SK-MEL-5 (cell line): Measurements from ENCODE around the gene SETBP1. TPM values are rescaled to one million over a fixed set of nuclear protein-coding genes. Genes with fewer than 3 reads are reported as not detected.

Experiments
- DNase-seq: peaks from one replicate; pipeline ENCODE4 v3.0.0-alpha.2; 2016; ENCODE audit warnings: low read depth, low spot score
- in situ Hi-C: cut with HindIII; loops from 2 replicates; pipeline ENCODE4 v1.10.0; 2016; ENCODE audit warnings: low sequenced_read_pairs, high pct_unique_total_duplicates, low pct_unique_long_range_greater_than_20kb
- total RNA-seq: library from RNA; depleted of rRNA; stranded (reverse); fragments of >200 nt; shearing (Covaris generic); gene quantifications from 2 replicates; pipeline ENCODE4 v1.2.3, GENCODE V29; 2014

SETBP1 gene
- total RNA-seq, 1 experiment from 2014 or later = 2.3 TPM

DNA sequence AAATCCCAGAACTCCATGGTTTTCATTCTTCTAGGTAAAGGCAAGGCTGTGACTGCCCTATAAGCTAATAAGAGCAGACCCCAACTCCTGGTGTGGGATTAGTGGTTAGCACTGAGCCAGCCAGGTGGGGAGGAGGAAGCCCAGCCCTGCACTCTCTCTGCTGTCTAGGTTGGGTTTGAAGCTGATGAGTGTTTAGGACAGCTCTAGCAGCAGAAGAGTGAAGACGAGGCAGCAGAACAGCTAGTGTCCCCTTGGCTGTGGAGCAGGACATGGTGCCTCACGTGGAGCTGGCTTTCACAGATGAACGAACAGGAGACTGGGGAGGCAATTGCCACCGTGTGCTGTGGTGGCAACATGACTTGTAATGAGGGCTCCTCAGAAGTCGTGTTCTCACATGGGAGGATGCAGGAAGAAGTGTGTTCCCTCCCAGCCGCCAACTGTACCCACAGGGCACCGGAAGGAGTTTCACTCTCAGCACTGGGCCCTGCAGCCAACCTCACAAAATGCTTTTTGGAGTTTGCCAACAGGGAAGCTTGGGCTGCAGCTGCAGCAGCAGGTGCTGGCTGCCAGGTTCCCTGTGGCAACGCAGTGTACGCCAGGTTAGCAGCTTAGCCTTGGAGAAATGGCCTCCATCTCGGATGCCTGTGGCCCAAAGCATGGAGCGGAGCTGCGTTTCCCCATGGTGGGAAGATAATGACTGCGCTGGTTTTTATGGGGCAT lies 328.2 kb downstream of the SETBP1 start:
- in situ Hi-C loops = no loop called here
- DNase-seq = no peak

DNA sequence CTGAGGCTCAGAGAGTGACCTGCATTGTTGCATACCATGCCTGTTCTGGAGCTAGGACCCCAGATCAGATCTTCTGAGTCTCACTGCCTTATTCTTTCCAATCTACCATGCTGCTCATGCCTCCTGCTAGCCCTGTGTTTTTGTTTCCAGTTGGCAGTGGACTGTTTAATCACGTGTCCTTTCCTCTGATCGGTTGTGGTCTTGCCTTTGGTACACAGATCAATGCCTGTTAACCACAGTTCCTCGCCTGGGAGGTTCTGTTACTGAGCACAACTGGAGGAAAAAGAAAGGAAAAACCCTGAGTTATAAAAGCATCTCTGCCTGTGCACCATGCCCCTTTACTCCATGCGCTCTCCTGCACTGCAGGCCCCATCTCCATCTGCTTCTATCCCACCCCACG lies 329.1 kb downstream of the SETBP1 start:
- no peak for DNase-seq
- in situ Hi-C loops = no loop called here

DNA sequence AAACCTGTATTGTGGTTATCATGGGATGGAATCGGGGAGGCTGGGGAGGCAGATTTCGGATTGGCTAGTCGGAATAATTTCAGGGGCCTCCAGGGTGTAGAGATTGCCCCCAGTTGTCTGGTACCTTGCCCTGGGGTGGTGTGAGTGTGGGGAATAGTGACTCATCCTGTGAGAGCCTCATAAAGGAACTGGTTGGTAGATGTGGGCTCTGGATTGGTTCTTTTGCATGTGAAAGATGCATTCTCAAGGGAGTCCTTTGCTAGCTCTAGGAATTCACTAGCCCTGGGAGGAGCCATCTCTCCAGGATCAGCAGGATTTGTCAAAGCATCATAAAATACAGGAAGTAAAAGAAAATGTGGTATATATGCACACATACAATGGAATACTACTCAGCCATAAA lies 331.6 kb downstream of the SETBP1 start:
- no peak for DNase-seq
- in situ Hi-C loops = no loop called here

DNA sequence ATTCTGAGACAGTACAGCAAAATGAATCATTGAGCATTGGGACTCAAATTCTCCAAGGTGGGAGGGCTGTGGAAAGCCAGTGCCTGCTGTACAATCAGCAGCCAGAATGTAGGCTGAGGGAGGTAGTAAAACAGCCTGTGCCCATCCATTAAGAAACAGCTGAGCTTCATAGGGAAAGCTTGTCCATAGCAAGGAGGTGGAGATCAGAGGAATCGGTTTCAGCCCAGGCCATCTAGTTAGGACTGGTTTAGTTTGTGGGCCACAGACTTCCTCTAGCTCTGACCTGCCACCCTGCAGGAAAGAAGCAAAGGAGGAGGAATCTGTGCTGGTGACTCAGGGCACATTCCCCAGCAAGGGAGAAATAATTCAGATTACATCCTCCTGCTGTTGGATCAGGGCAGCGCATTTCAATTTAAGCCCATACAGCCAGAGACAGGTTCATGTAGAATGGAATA lies 333.4 kb downstream of the SETBP1 start:
- no peak for DNase-seq
- in situ Hi-C loops = no loop called here

DNA sequence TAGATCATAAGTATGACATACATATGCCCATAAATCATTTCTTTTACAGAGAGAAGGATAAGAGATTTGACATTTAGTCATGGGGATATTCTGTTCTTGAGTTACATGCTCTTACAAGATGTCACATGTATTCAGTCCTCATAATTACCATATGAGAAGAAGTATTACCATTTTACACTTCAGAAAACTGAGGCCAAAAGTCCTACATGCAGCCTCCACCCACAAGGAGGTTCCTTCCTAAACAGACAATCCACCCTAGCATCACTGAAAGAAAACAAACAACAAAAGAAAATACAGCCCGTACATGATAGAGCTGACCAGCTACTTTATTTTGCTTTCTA lies 335.1 kb downstream of the SETBP1 start:
- in situ Hi-C loops = no loop called here

DNA sequence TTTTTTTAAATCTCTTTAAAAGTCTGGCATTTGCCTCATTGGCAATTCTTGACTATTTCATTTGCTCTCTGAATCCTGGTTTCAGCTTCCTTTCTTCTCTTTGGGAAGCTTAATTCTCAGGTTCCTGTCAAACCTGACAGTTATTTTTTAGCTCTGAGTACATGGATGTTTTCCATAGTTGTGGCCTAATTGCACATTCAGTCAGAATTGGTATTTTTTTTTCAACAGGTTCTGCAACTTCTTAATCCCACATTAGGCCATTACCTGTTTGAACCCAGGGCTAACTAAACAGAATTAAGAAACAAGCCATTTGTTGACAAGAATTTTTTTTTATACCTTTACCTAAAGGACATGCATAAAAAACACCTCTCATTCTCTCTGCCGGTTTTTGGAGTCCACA lies 338.8 kb downstream of the SETBP1 start:
- in situ Hi-C loops = no loop called here
- no peak for DNase-seq

More for the DNA sequence above, 335.1 kb downstream of the SETBP1 start:
- DNase-seq = no peak

DNA sequence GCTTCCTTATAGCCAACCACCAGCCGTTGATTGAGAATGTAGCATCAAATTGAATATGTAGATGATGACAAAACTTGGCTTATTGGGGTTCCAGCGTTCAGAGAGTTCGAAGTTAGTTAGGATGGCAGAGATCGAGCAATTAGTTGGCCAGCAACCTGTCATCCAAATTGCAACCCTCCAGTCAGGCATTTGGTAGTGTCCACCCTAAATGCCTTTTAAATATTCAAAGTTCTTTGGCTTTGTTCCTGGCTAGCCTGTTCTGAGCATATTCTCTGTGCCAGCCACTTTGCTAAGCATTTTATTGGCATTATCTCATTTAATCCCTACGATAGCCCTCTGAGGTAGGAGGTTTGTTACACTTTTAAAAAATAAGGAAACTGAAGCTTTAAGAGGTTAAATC lies 342.8 kb downstream of the SETBP1 start:
- no peak for DNase-seq
- in situ Hi-C loops = no loop called here

DNA sequence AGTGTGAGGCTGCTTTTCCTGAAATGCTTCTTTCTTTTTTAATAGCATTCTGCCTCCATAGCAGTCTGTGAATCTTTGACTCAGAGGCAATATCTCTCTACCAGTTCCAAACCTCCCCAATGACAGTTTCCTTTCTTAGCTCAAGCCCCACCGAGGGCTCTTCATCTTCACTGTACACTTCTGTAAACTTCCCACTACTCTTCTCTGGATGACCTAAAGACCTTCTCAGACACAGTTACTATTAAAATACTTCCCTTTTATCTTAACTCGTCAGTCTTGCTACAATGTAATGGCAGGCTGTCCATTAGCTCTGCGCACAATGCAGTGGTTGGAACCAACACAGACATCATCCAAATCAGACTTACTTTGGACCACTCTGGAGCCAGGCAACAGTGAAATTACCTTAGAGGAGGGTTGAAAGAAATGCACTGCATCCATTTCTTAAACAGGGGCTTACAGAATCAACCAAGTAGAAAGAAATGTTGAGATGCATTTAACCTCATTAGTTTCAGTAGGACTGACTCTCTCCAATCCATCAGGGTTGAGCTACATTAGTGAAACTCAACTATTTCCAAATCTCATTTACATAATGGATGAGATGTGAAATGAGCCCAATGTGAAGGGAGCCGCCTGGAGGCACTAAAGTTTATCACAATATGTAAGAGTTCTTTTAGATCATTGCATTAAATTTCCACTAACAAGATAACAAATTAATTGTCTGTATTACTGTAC lies 343.8 kb downstream of the SETBP1 start:
- in situ Hi-C loops = no loop called here
- DNase-seq = no peak

DNA sequence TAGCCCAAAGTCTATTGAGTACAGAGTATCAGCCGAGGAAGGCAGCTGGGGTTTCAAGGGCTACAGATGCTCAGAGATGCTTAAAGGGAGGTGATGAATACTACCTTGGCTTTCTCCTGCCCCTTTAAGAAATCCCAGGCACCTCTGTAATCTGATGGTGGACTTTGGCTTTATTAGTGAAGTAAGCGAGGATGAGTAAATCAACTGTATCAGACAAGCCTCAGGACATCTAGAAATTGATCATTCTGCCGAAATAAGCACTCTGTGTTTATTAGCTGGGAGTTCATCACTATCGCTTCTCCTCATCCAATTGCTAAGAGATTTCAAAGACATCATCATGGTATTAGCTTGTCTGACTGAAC lies 344.4 kb downstream of the SETBP1 start:
- no peak for DNase-seq
- in situ Hi-C loops = no loop called here

DNA sequence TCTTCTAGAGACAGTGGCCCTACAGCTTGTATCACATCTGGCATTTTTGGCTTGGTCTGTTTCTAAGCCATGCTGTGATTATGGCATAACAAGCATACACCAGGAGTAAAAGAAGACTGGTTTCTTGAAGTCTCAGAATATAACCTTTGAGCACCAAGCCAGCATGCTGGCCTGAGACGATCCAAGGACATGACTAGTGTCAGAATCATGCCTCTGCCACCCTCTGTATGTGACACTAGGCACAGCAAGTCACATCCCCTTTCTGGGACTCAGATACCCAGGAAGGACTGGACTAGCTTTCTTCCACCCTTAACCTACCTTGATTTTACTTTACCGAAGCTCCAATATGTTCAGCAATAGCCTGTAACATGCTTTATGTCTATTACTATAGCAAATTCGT lies 345.5 kb downstream of the SETBP1 start:
- in situ Hi-C loops = no loop called here
- DNase-seq = no peak

DNA sequence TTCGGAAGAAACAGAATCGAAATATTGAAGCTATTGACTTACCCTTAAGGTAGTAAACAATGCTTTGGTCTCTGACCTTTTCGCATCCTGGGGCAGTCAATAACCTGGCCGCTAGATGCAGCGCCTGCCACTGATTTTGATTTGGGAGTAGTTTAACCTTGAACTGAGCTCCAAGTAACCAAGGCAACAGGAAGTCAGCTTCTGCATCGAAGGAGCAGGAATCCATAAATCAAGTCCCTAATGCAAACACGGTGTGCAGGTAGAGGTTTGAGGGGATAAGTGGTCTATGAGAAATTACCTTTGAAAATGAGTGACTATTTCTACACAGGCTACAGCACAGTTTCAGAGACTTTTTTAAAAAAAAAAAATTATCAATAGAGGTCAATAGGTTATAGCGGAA lies 353.5 kb downstream of the SETBP1 start:
- no peak for DNase-seq
- in situ Hi-C loops = no loop called here

DNA sequence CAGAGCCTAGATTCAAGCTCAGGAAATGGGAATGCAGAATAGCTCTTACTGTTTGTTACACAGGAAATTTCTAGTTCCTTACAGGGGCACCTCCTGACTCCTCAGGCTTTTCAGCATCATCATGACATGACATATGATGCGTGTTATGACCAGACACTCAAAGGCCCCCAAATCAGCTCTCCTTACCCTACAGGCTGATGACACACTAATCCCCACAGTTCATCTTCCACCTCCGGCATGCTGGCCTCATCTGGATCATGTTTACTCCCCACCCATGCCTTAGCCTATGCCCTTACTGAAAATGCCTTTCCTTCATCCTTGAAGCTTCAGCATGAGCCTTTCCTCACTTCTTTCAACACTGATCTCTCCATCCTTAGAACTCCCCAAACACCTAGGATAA lies 356.9 kb downstream of the SETBP1 start:
- in situ Hi-C loops = no loop called here
- DNase-seq = no peak

DNA sequence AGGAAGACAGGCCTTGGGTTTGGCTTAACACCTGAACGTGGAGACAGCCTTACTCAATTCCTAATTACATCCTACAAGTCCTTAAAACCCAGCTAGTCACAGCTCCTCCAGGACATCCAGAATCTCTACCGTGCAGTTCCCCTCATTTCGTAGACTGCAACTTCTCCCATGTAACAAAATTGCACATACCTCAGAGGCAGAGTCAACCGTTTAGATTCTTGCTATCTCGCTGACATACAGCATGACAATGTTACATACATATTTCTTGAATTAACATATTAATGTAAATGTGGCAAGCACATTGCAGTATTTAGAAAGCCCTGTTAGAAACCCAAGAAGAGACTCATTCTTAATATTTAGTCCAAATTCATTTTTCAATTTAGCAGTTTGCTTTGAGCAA lies 358.7 kb downstream of the SETBP1 start:
- DNase-seq = no peak
- in situ Hi-C loops = no loop called here

DNA sequence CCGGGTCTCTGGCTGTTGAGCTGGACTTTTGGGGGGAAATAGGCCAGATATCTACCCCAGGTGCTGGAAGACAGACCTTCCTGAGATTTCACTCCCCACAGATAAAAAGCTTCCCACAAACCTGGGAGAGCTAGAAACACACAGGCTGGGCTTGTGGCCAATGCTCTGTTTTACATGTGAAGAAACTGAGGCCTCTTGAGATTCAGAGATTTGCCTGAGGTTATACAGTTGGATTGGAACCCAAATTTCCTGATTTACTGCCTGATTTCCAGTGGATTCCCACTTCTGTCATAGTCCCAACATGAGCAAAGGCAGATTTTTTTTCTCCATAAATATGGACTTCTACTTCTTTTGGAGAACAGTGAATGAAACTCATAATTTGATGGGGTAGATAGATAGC lies 360.2 kb downstream of the SETBP1 start:
- DNase-seq = no peak

DNA sequence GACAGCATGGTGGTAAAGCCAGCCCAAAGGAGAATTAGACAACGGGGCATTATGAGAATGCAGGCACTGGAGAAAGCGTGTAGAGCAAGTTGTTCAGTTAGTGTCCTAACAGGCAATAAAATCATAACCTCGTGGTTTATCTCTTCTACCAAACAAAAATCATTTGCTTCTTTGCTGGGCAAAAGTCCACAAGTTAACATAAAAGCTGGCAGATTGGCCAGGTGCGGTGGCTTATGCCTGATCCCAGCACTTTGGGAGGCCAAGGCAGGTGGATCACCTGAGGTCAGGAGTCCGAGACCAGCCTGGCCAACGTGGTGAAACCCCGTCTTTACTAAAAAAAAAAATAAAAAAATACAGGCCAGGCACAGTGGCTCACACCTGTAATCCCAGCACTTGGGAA lies 364.1 kb downstream of the SETBP1 start:
- in situ Hi-C loops = no loop called here
- no peak for DNase-seq

More for the DNA sequence above, 360.2 kb downstream of the SETBP1 start:
- in situ Hi-C loops = no loop called here

DNA sequence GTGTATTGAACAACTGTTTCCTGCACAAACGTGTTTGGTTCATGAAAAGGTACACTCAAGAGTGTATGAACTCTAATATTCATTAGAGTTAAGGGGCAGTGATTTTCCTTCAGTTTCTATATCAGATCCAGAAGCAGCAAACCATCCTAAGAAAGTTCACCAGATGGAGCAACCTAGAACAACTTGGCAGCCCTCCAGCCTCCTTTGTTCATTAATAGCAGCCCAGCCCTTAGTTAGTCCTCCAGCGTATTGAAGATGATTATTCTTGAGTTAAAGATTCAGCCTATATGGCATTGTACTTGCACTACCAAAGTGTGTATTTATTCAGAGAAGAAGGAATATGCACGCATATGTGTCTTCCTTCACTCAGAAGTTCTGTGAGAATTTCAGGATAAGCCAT lies 365.5 kb downstream of the SETBP1 start:
- no peak for DNase-seq
- in situ Hi-C loops = no loop called here

DNA sequence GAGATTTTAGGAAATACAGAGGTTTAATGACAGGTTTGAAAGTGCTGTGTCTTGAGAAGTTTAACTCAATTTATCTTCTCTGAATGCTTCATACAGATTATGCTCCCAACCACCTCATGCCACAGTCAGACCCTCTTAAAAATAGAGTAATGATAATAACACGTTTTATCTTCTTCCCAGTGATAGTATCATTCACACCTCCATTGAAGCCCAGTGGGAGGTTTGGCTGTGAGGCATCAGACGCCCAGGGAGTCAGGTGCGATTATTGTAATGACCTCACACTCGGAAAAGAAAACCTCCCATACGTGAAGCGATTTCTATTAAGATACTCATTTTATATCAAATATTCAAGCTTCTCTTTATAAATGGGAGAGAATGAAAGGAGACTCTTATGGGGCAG lies 366.3 kb downstream of the SETBP1 start:
- no peak for DNase-seq
- in situ Hi-C loops = no loop called here

DNA sequence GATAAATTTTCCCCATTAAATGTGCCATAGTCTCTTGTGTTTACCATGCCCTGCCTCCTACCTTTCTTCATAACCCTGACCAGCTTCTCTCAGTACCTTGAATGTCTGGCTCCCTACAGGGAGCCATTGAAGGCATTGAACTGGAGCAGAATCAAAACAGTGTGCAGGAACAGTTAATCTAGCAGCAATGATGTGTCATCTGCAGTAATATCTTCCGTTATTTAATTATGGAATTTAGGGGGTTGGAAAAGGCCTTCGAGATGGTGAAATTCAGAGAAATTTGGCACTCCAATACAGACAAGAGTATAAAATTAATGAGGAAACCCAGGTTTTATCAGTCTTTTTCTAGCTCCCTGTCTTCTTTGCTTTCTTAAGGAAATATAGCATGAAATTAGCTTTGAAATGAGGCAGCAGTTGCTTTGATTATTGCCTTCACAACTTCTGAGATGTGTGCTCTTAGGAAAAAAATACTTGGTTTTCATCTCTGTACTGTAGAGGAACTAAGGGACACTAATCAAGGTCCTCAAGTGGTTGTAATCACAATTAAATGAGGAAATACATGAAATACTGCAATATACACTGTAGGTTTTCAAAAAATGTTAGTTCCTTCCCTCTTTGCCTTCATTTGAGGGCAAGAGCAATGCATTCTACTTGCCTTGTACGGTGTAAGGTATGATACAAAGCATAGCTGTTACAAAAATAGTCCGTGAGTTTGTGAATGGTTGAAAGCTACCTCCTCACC lies 369.1 kb downstream of the SETBP1 start:
- DNase-seq = no peak
- in situ Hi-C loops = loop anchor here (25.0 kb wide), 1 partner anchor 163 kb away; no protein-coding TSS in a partner anchor
